HFFc6 (cell line): Measurements from ENCODE around the gene MYOC. TPM values are rescaled to one million over a fixed set of nuclear protein-coding genes. Genes with fewer than 3 reads are reported as not detected.
"Not testable (repeated sequence)": the region's sequence is repeated elsewhere in the genome, so short reads cannot be mapped to it uniquely, and the experiment has no call there.

Experiments used
- DNase-seq: peaks from one replicate; pipeline ENCODE4 v3.0.0-alpha.2; 2018
- H3K27ac Mint-ChIP-seq: 2 replicates; pipeline ENCODE4 v1.8.0; 2020; ENCODE audit warnings: mild to moderate bottlenecking, mixed read lengths
- H3K27me3 Mint-ChIP-seq: 2 replicates; pipeline ENCODE4 v1.8.0; 2021; ENCODE audit warnings: mild to moderate bottlenecking, moderate library complexity, mixed read lengths; ENCODE audit not compliant: insufficient read depth
- H3K36me3 Mint-ChIP-seq: 2 replicates; pipeline ENCODE4 v1.8.0; 2021; ENCODE audit warnings: low read depth, mixed read lengths
- H3K4me1 Mint-ChIP-seq: 2 replicates; pipeline ENCODE4 v1.8.0; 2020; ENCODE audit warnings: low read depth, mixed read lengths
- H3K4me3 Mint-ChIP-seq: 2 replicates; pipeline ENCODE4 v1.8.0; 2020; ENCODE audit warnings: mild to moderate bottlenecking, moderate library complexity, mixed read lengths
- H3K9me3 Mint-ChIP-seq: 2 replicates; pipeline ENCODE4 v1.8.0; 2020; ENCODE audit warnings: mild to moderate bottlenecking, mixed read lengths
- CTCF ChIP-seq: fragments of 200-600 bp; sonication (generic); IDR thresholded peaks from 2 replicates; pipeline ENCODE4 v1.5.0; 2021; ENCODE audit warnings: antibody characterized with exemption, mild to moderate bottlenecking
- total RNA-seq, 6 experiments: library from RNA; stranded (reverse); fragmentation: NEBNext Ultra II Directional; extraction: Animal tissue kit (Norgen Biotek cat#: 25700); gene quantifications; 2 replicates in 1 of 6; 3 replicates in 5 of 6; pipeline ENCODE4 v1.2.3, GENCODE V29; 2021

MYOC gene
- total RNA-seq, 6 experiments from 2014 or later: 0.10 TPM; not detected in 5

- no peaks in the 10 kb centered on the region for H3K9me3 Mint-ChIP-seq
- H3K4me1 Mint-ChIP-seq: peaks cover 7% of the 10 kb centered on the region; the same call in 1 of the 2 replicates
- no peak overlapping the region for H3K4me3 Mint-ChIP-seq
- H3K27ac Mint-ChIP-seq: no peak overlapping the region
- peaks cover 9% of the 10 kb centered on the region for H3K27me3 Mint-ChIP-seq
- no peak for TF ChIP-seq CTCF
- no peak for DNase-seq
- H3K36me3 Mint-ChIP-seq: no peaks in the 10 kb centered on the region
Observed at GRCh38 chr1:171613282-171613681, 39.2 kb downstream of the MYOC start.

- no peak for TF ChIP-seq CTCF
- no peaks in the 10 kb centered on the region; the same call in none of the 2 replicates for H3K27me3 Mint-ChIP-seq
- no peaks in the 10 kb centered on the region for H3K36me3 Mint-ChIP-seq
- peaks cover 7% of the 10 kb centered on the region; the same call in 1 of the 2 replicates for H3K4me1 Mint-ChIP-seq
- no peak overlapping the region for H3K27ac Mint-ChIP-seq
- peak; percentile 62 for DNase-seq
- no peaks in the 10 kb centered on the region for H3K9me3 Mint-ChIP-seq
- H3K4me3 Mint-ChIP-seq: no peak overlapping the region
Observed at GRCh38 chr1:171611306-171611705, 41.2 kb downstream of the MYOC start.

- TF ChIP-seq CTCF: no peak
- DNase-seq: no peak
- Mint-ChIP-seq H3K27ac (no peak overlapping the region), H3K9me3 (no peaks in the 10 kb centered on the region), H3K4me1 (peaks cover 7% of the 10 kb centered on the region; the same call in 1 of the 2 replicates), H3K27me3 (no peaks in the 10 kb centered on the region; the same call in none of the 2 replicates), H3K36me3 (no peaks in the 10 kb centered on the region), H3K4me3 (no peak overlapping the region)
Observed at GRCh38 chr1:171610385-171610784, 42.1 kb downstream of the MYOC start.

- Mint-ChIP-seq H3K36me3 (no peaks in the 10 kb centered on the region), H3K27me3 (no peaks in the 10 kb centered on the region; the same call in 1 of the 2 replicates), H3K27ac (no peak overlapping the region), H3K4me1 (peaks cover 6% of the 10 kb centered on the region; the same call in 1 of the 2 replicates), H3K4me3 (no peak overlapping the region), H3K9me3 (no peaks in the 10 kb centered on the region)
- DNase-seq: no peak
- no peak for TF ChIP-seq CTCF
Observed at GRCh38 chr1:171606402-171606941, 46.0 kb downstream of the MYOC start.

GRCh38 chr1:171603042-171603441 is 49.4 kb downstream of the MYOC start:
- H3K27me3 Mint-ChIP-seq, H3K4me1 Mint-ChIP-seq, H3K9me3 Mint-ChIP-seq, H3K27ac Mint-ChIP-seq, H3K4me3 Mint-ChIP-seq, DNase-seq, H3K36me3 Mint-ChIP-seq: not testable (repeated sequence)

GRCh38 chr1:171600862-171601261 is 51.6 kb downstream of the MYOC start:
- Mint-ChIP-seq H3K4me3 (no peak overlapping the region), H3K27ac (no peak overlapping the region), H3K27me3 (no peaks in the 10 kb centered on the region; the same call in 1 of the 2 replicates), H3K9me3 (no peaks in the 10 kb centered on the region), H3K4me1 (no peaks in the 10 kb centered on the region), H3K36me3 (peaks cover 18% of the 10 kb centered on the region; the same call in 1 of the 2 replicates)
- no peak for TF ChIP-seq CTCF
- no peak for DNase-seq

- not testable (repeated sequence) for H3K9me3 Mint-ChIP-seq, H3K4me3 Mint-ChIP-seq, H3K27me3 Mint-ChIP-seq, DNase-seq, H3K4me1 Mint-ChIP-seq, H3K27ac Mint-ChIP-seq
- H3K36me3 Mint-ChIP-seq: peaks cover 18% of the 10 kb centered on the region; the same call in 1 of the 2 replicates
Observed at GRCh38 chr1:171600310-171600709, 52.2 kb downstream of the MYOC start.
